Endothelial cell (in vitro differentiated cells): ENCODE measurements around the gene FAR2. TPM values are rescaled to one million over a fixed set of nuclear protein-coding genes. Genes with fewer than 3 reads are reported as not detected.
A peak's percentile ranks its signal among the peaks of the same experiment; 100 is the strongest.

Experiments
- DNase-seq: peaks from one replicate; pipeline ENCODE4 v3.0.0; 2021; ENCODE audit warnings: low spot score
- H3K27ac Mint-ChIP-seq: one replicate; pipeline ENCODE4 v1.8.0; 2021; ENCODE audit warnings: mixed read lengths, inconsistent platforms; ENCODE audit not compliant: unreplicated experiment
- H3K27me3 Mint-ChIP-seq: one replicate; pipeline ENCODE4 v1.8.0; 2021; ENCODE audit warnings: mild to moderate bottlenecking, moderate library complexity, mixed read lengths, inconsistent platforms; ENCODE audit not compliant: unreplicated experiment
- H3K36me3 Mint-ChIP-seq: one replicate; pipeline ENCODE4 v1.8.0; 2021; ENCODE audit warnings: mild to moderate bottlenecking, low read depth, mixed read lengths, inconsistent platforms; ENCODE audit not compliant: unreplicated experiment
- H3K4me1 Mint-ChIP-seq: one replicate; pipeline ENCODE4 v1.8.0; 2021; ENCODE audit warnings: mild to moderate bottlenecking, mixed read lengths, inconsistent platforms; ENCODE audit not compliant: unreplicated experiment
- H3K4me3 Mint-ChIP-seq: one replicate; pipeline ENCODE4 v1.8.0; 2021; ENCODE audit warnings: mild to moderate bottlenecking, mixed read lengths, inconsistent platforms; ENCODE audit not compliant: unreplicated experiment
- H3K9me3 Mint-ChIP-seq: one replicate; pipeline ENCODE4 v1.8.0; 2021; ENCODE audit warnings: mixed read lengths, inconsistent platforms; ENCODE audit not compliant: unreplicated experiment
- total RNA-seq: library from RNA; stranded (reverse); fragmentation: NEBNext Ultra II Directional; extraction: Animal tissue kit (Norgen Biotek cat#: 25700); gene quantifications from one replicate; pipeline ENCODE4 v1.2.1, GENCODE V29; 2021; ENCODE audit not compliant: unreplicated experiment
- TF ChIP-seq, protein P1 (sequence below): fragments of 200-600 bp; sonication (generic); IDR thresholded peaks from one replicate; pipeline ENCODE4 v1.5.0; 2021; ENCODE audit warnings: antibody characterized with exemption; ENCODE audit not compliant: unreplicated experiment

FAR2 gene
- total RNA-seq, 1 donor from 2014 or later = 104 TPM

DNA sequence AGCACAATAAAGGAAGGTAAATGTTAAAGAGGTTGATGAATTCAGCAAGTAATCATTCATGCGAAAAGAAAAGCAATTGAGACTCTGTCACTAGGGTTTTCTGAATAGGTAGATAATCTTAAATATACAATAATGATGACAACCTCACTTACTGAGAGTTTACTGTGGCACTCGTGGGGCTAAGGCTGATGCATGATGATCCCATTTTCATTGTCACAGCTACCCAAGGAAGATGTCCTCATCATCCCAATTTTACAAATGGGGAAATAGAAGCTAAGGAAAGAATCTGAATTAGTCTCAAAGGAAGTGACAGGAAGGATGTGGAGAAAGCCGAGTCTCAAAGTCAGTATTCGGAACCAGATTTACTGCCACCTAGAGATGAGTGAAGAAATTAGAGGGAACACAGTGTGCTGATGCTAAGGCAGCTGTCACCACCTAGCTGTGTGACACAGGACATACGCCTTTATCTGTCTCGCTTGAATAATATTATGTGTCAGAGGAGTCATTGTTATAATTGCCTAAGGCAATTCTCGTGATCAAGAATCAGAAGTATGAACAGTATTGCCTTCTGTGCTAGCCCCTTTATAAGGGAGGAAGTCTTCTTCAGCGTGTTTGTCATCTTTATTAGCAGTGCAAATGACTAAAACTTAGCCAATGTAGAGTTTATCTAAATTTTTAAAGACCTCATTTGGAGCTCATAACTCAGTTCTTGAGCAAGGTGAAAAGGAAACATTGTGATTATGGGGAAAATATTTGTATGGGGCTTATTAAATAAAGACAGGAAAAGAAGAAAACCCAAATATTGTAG lies 168.7 kb downstream of the FAR2 start:
- Mint-ChIP-seq H3K4me1 (no peaks in the 10 kb centered on the region), H3K27me3 (peaks cover 2% of the 10 kb centered on the region), H3K9me3 (peaks cover 10% of the 10 kb centered on the region), H3K36me3 (peaks cover 37% of the 10 kb centered on the region), H3K27ac (no peak overlapping the region), H3K4me3 (no peak overlapping the region)
- TF ChIP-seq, protein P1, sequence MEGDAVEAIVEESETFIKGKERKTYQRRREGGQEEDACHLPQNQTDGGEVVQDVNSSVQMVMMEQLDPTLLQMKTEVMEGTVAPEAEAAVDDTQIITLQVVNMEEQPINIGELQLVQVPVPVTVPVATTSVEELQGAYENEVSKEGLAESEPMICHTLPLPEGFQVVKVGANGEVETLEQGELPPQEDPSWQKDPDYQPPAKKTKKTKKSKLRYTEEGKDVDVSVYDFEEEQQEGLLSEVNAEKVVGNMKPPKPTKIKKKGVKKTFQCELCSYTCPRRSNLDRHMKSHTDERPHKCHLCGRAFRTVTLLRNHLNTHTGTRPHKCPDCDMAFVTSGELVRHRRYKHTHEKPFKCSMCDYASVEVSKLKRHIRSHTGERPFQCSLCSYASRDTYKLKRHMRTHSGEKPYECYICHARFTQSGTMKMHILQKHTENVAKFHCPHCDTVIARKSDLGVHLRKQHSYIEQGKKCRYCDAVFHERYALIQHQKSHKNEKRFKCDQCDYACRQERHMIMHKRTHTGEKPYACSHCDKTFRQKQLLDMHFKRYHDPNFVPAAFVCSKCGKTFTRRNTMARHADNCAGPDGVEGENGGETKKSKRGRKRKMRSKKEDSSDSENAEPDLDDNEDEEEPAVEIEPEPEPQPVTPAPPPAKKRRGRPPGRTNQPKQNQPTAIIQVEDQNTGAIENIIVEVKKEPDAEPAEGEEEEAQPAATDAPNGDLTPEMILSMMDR = peak; percentile 54
- DNase-seq = peak; percentile 19

DNA sequence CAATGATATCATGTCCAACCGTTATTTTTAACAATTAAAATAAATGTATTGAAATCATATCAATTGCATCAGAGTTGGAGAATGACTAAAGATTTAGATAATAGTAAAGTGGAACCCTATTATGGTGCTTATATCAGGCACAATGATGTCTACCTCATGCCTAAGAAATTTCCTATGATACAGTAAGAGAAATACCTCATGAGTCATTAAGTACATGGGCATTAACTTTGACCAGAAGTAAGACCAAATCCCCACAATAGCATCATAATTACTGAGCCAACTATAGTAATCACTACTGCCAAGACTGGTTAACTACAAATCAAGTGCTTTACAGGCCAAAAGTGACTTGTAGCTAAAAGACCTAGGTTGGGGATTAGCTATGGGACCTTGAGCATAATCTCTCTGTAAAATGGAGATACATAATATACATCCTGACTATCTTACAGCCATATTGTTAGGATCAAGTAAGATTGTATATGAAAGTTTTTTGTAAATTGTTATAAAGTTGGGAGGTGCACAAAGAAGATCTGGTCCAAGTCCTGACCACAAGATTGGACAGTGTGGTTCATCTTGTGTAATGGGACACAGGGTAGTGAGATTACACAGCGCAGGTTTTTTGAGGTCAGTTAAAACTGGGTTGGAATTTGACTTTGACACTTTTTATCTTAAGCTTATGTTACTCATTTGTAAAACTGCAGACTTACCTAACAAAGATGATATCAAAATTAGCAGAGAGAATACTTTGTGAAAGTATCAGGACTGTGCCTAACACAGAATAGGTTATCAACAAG lies 171.4 kb downstream of the FAR2 start:
- no peak for DNase-seq

DNA sequence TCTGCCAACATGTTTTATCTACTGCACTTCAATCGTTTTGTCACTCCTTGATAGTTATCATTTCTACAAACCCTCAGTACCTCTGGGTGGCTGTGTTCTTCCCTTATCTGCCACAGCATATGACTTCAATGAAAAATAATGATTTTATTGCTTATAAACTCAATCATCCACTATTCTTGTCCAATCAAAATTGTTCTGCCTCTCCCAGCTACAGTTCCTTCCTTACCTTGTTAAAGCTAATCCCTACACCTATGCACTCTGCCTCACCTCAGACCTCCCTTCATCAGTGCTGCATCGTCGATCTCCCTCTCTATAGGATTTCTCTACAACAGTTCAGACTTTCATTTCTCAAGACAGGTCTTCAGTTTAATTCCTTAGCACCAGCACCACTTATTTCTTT lies 173.1 kb downstream of the FAR2 start:
- H3K36me3 Mint-ChIP-seq = peaks cover 62% of the 10 kb centered on the region
- H3K27me3 Mint-ChIP-seq = peaks cover 6% of the 10 kb centered on the region
- no peaks in the 10 kb centered on the region for H3K4me1 Mint-ChIP-seq
- no peak for DNase-seq
- no peak overlapping the region for H3K27ac Mint-ChIP-seq
- H3K4me3 Mint-ChIP-seq = peak overlapping the region; percentile 66
- TF ChIP-seq, protein P1 = no peak
- H3K9me3 Mint-ChIP-seq = peaks cover 23% of the 10 kb centered on the region

More for the DNA sequence above, 171.4 kb downstream of the FAR2 start:
- Mint-ChIP-seq H3K36me3 (peaks cover 60% of the 10 kb centered on the region), H3K27ac (no peak overlapping the region), H3K9me3 (peaks cover 21% of the 10 kb centered on the region), H3K4me1 (no peaks in the 10 kb centered on the region), H3K4me3 (peak overlapping the region; percentile 24), H3K27me3 (peaks cover 6% of the 10 kb centered on the region)
- TF ChIP-seq, protein P1 = no peak

DNA sequence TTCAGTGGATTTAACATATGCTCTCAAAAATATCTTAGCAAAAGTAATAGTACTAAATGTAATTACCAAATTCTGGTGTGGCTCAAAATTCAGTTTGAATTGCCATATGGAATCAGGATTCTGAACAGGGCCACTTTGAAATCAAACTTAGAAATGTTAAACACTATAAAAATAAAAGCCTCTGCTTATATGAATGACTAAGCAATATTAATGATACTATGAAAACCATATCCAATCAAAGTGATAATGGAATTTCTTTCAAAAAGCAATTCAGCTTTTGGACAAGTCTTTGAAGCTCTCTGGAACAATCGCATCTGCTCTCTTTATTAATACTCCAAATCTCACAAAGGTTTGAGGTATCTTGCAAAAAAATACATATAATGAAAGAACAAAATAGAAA lies 180.3 kb downstream of the FAR2 start:
- no peak overlapping the region for H3K4me3 Mint-ChIP-seq
- TF ChIP-seq, protein P1 = no peak
- H3K36me3 Mint-ChIP-seq = peaks cover 13% of the 10 kb centered on the region
- no peaks in the 10 kb centered on the region for H3K4me1 Mint-ChIP-seq
- no peak for DNase-seq
- no peak overlapping the region for H3K27ac Mint-ChIP-seq
- peaks cover 3% of the 10 kb centered on the region for H3K27me3 Mint-ChIP-seq
- H3K9me3 Mint-ChIP-seq = peaks cover 6% of the 10 kb centered on the region
